CD1c-positive myeloid dendritic cell (primary cell): ENCODE results near the gene COL18A1.
"Not testable (repeated sequence)": the region's sequence is repeated elsewhere in the genome, so short reads cannot be mapped to it uniquely, and the experiment has no call there.

ENCODE experiments used
- DNase-seq: peaks from one replicate; pipeline ENCODE4 v3.0.0-alpha.2; 2016; ENCODE audit errors: extremely low spot score

The COL18A1 gene

DNA sequence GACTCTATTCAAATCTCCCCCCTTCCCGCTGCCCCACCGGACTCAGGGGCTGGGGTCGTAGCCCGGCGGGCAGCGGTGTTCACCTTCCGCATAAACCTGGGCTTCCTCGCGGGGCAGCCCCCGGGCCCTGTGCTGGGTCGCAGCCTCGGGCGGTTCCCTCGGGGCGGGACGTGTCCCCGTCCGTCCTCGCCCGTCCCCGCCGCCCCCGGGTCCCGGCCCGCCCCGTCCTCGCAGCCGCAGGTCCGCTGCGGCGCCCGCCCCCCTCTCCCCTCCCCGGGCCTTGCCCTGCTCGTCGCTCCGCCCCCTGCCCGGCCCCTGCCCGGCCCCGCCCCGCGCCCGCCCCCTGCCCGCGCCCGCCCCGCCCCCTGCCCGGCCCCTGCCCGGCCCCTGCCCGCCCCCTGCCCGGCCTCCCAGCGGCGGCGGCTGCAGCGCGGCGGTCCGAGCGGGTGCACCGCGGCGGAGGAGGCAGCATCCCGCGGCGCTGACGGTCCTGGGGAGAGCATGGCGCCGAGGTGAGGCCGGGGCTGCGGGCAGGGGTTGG is at the start of gene COL18A1:
COL18A1 (plus strand) TSS at position 436 of the 541 bp plus-strand sequence; CDS start at position 502, 66 bp downstream.
- peak; percentile 16 for DNase-seq

DNA sequence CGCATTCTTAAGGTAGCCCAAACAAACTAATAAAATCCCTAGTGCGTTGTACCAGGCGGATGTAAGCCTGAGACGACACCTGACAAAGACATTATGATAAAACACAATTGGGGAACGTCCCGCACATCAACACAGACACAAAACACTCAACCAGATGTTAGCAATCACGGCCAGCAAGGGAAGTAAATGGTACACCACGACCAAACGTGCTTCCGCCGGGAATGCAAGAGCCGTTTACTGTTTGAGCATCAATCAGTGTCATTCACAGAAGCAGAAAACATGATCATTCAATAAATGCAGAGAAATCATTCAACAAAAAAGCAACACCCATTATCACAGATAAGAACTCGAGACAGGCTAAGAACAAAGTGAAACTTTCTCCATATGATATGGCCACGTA is 49.4 kb upstream of the COL18A1 start:
- no peak for DNase-seq

DNA sequence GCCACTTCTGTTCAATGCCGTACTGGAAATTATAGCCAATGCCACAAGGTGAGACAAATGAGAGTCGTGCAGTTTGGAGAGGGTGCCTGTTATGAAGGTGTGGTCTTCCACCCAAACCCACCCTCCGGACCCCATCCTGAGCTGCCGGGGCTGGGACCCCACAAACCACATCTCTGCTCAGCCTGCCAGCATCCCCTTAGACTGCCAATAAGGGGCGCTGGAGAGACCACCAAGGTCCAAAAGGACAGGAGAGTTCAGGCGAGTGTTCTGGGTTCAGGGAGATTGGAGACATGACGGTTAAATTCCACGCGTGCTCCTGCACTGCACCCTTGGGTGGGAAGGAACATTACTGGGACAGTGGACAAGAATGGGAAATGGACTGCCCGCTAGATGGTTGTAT is 48.7 kb upstream of the COL18A1 start:
- DNase-seq = no peak

DNA sequence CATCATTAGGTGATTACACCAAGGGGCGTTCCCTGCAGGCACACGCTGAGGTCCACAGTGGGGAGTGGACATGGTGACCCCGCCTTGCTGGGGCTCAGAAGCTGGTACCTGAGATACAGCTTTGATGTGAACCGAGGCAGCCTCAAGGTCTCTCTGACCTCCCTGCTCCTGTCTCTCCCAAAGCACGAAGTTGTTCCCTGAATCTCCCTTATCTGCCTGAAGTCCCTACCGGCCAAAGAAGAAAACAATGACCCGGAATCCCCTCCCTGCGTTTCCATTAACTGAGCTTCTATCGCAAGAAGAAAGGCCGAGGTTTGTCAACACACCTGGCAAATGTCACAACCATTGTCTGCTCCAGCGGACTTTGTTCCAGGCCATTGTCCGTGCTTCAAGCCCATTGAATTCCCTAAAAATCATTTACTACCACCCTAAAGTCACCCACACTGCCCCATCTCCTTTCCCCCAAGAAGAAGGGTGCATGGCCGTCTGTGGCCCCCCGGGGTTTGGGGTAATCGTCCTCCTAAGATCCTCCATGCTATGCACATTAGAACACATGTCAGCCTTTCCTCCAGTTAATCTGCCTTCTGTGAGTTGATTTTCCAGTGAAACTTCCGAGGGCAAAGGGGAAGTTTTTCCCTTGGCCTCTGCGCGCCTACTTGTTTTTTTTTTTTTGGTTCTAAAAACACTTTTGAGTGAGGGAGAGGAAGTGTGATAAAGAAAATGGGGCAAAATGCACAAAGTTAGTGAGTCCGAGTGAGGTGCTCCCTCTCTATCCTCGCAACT is 48.1 kb upstream of the COL18A1 start:
- no peak for DNase-seq

DNA sequence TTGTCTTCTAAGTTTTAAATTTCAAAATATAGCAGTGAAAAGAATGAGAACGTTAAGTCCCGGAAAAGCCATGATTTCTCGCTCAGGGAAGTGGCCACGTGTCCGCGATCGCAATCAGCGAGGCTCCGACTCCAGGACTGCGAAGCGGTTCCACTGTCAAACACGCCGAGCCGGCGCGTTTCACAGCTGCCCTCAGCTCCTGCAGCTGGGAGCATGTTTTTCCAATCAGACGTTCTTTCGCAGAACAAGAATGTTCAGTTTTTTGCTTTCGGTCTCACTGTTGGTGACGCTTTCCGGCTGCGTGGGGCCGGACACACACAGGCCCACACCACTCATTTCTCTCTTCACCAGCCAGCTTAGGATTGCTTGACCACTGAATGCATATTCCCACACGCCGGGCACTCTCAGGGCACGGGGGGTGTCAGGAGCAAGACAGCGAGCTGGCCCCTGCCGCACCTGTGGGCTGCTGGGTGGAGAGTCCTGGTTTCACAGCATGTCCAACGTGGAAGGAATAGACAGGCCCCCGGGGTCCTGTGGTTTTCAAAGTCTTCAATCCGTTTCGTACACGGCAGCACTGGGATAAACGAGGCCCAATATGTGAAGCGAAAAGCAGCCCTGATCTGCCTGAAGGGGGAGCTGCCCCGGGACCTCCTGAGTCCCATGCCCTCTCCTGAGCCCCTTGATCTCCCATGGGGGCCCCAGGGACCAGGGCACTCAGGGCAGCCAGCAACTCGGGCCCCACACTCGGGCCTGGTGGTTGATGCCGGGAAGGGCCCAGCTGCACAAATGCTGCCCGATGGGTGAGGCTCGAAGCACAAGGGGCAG is 47.3 kb upstream of the COL18A1 start:
- no peak for DNase-seq

DNA sequence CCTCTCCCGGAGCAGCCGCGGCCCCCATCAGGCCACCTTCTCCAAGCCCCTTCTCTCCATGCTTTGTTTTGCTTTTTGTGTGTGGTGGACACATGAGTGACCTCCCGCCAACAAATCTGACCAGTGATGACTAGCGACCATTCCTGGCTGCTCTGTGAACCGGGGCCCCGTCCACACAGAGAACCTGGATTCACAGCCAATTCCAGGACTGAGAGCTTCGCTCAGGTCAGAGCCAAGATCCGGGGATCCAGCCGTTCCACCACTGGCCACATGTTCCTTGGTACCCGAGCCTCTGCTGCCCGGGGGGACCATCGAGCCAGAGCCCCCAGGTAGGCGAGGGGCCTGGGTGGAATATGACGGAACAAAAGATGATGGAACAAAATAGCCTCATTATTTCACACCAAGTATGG is 46.7 kb upstream of the COL18A1 start:
- no peak for DNase-seq

DNA sequence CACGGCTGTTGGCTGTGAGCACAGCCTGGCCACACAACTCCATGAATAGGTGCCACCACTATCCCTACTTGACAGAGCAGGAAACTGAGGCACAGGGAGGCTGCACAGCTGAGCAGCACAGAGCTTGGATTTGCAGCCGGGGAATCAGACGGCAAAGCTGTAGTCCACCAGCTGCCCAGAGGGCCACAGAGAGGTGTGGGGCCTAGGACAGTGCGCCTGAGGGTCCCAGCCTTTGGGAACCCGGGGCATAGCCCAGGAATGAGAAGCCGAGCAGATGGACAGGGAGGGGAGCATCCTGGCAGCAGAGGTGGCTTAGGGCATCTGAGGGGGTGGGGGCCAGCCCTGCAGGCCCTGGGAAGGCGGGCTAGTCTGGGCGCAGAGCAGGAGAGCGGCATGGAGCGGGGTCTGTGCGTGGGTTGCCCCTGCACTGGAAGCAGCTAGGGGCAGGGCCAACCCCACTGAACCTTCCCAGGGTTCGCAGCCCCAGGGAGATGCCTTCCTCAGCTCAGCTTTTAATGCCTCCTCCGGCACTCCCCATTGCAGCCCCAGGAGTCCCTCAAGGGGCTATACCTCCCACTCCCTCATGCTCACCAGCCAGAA is 46.2 kb upstream of the COL18A1 start:
- no peak for DNase-seq

DNA sequence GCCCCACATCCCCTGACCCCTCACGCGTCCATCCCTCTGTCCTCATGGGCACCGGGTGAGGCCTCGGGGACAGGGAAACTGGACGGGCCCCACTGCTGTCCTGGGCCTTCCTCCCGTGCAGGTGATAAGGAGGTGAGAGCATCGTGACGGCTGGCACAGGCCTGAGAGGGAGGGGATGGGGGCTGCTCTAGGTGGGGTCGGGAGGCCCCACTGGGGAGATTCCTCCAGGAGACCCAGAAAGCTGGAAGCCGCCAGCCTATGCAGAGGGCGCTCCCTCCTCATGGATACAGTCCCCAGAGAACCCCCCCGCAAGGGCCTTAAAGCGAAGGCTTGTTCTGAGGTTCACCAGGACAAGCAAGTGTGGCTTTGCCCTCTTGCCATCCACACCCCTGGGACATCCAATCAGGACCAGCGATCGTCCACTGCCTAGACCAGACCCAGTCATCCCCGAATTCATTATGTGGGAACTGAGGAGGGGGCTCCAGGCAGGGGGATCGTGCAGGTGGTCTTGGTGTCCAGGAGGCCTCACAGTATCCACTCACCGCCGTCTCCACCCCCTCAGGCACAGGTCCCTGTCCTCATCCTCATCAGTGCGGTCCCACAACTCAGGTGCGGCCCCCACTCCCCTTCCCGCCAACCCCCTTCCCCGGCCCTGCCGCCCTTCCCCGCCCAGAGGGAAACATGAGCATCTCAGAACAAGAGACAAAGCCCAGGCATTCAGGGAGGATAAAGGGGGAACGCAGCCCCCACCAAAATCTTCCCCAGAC is 45.3 kb upstream of the COL18A1 start:
- DNase-seq = no peak

DNA sequence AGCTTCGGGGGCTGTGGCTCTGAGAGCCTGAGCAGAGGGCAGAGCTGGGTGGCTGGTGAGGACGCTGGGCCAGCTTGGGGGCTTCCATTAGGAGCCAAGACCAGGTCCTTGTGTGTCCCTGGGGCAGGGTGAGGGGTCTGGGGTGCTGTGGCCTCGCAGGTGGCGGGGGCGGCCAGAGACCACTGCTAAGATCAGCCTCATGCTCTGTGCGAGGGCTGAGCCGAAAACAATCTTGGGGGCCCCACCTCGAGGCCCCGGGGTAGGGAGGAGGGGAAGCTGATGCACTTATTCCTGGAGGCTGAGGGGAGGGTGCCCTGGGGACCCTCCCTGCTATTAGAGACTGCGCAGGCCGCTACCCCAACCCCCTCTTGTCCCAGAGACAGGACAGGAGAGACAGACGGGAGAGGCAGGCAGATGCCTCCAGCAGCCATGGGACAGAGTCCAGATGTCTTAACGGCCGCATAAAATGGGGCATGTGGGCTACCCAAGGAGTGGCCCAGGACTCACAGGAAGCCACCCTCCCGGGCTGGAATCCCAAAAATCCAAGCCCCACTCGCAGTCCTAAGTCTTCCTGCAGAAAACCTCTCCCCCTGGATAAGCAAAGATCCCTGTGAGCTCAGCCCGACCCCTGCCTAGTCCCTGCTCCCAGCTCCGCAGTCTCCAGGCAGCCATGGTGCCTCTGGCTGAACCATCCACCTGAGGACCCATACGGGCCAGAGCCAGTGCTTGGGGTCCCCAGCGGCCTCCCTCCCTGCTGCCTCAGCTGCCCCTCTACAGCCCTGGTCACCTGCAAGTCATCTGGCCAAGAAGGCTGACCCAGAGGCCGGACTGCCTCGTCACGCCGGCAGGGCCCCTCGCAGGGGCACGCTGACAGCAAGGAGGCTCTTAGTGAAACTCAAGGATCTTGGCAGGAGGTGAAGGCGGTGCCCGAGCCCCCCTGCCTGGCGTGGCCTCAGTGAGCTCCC is 43.6 kb upstream of the COL18A1 start:
- DNase-seq = no peak

DNA sequence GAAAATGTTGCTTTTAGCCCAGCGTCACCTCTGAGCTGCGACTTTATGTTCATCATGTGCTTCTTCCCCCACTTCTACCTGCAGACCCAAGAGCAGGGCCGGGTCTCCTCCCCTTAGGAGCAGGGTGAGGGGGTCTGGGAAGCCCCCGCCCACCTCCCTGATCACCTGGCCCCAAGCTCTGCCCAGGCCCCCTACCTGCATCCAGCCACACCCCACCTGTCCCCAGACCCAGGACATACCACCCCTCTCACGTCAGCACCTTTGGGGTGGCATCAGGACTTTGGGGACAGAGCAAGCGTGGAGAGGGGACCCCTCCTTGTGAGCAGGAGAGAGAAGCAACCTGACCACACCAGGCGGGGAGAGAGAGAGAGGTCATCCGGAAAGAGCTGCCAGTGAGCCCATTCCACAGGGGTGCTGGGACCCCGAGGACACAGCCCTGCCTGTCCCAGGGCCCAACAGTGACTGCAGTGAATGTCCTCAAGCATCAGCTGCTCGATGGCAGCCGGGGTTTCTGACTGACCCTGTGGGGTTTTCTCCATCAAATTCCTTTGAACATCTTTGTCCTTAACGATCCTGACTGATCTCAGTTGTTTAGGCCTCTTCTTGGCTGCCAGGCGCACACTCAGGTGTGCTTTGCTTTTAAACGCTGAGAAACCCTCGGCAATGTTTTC is 42.8 kb upstream of the COL18A1 start:
- no peak for DNase-seq

DNA sequence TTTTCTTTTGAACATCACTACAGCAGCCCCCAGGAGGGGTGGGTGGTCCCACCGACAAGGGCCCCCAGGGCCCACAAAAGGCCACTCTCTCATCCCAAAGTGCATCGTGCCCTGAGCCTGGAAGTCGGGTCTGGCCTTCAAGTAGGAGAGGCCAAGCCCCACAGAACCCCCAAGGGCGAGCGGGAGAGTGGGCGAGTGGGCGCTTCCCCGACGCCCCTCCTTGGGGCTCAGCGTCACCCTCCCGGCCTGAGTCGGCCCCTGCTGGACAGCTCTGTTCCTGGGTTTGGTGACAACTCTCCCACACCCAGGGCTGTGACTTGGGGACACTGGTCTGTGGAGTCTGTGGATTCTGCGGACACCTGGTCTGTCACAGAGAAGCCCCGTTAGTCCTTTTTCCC is 42.2 kb upstream of the COL18A1 start:
- no peak for DNase-seq

DNA sequence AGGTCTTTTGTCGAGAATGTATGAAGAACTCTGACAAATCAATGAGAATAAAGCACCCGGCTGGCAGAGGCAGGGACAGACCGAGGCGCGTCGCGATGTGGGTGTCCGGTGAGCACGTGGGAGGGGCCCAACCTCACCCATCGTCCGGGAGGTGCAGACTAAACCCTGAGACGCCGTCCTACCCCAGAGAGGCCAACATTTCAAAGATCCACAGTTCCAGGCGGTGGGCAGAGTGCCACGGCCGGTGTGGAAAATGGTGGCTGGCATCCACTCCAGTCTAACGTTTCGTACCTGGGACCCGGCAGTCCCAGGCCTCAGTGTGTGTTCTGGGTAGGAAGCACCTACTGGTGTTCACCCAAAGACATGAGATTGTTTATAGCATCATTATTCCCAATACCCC is 41.7 kb upstream of the COL18A1 start:
- not testable (repeated sequence) for DNase-seq

DNA sequence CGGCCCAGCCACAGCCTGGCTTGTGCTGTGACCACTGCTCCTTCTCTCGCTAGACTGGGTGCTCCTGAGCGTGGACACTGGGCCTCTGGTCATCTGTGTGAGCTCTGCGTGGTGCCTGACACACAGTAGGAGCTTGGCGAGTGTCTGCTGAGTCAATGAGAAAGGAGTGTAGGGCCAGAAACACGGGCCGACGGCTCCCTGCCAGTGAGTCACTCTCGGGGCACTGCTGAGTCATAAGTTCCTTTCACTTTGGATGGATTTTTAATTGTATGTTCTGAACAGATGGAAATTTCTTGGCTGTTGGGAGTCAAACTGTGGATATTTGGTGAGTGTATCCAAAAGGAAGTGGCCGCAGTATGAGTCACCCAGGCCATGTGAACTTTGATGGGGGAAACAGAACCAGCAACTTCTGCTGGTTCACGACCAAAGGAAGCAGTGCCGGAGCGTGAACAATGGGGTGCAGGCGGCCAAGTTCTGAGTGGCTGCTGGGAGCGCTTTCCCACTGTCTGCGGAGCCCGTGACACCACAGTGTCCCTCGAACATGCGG is 41.0 kb upstream of the COL18A1 start:
- peak; percentile 71 for DNase-seq

DNA sequence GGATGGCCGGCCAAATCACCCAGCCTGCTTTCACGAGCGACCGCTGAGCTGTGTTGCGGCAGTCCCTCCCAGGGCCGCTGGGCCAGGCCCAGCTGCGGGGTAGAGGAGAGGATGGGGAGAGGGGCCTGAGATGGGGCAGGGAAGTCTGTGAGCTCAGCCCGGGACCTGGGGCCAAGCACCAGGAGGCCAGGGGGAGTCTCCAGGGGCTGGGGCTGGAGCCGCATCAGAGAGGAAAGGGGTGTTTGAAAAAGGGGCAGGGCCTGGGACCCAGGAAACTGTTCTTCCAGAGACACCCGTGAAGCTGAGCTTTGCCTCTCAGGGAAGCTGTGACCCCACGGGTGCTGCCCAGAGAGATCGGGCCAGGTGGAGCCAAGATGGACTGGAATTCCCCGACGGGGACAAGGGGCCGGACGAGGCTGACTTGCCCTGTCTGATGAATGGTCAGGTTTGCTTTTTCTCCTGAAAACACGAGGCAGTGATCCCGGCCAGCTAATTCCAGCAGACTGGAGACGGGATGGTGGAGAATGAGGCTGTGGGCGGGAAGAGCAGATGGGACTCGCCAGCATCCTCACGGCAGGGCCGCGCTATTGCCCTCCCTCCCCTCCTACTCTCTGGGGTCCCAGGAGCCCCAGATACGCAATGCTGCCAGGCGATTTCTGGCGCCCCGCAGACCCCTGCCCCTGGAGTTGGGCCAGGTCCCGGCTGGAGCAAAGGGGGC is 40.3 kb upstream of the COL18A1 start:
- DNase-seq = no peak

DNA sequence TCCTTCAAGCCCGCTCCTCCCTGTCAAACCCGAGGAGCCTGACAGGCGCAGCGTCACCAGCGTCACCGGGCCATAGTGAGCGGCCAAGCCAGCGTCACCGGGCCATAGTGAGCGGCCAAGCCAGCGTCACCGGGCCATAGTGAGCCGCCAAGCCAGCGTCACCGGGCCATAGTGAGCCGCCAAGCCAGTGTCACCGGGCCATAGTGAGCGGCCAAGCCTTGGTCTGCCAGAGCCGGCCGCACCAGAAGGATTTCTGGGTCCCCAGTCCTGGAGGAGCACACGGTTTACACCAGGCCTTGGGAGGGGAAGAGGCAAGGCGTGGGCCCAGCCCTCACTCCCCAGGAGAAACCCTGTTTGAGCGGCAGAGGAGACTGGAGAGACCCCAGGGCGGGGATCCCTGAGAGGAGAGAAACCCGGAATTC is 39.8 kb upstream of the COL18A1 start:
- no peak for DNase-seq

DNA sequence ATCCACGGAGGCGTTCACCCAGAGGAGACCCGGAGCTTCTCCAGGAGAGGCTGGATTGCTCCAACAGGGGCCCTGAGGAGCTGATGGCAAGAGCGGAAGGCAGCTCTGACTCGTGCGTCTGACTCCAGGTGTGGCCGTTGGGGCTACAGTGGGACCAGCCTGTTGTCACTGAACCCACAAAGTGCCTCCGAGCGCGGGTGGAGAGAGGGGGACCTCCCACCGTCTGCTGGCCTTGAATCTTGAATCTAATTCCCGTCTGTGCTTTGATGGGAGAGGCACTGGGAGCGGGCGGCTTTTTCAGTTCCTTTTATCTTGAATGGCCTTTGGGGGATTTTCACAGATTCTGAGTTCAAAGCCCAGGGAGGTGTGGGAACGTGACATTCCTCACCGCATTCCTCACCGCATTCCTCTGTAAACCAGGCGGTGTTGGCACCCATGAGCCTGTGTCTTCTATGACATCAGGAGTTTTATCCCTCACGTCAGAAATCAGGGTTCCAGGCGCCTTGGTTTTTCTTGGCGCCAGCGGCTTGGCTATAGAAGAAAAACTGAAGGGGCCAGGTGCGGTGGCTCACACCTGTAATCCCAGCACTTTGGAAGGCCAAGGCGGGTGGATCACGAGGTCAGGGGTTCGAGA is 39.2 kb upstream of the COL18A1 start:
- DNase-seq = no peak

DNA sequence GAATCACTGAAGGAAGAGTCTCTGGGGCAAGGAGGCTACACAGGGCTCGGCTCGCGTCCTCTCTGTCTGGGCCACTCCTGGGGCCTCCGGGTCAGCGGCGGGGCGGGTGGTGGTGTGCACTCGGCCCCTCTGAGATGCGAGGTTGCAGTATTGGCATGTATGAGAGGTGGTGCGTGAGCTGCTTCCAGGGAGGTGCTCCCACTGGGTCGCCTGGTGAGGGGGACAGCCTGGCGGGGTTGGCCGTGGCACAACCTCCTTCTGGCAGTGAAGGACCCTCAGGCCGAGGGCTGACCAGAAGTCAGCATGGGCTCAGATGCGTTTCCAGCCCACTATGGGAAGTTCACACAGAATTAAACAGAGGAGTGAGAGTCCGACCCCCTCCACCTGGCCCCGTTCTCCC is 38.5 kb upstream of the COL18A1 start:
- DNase-seq = no peak

DNA sequence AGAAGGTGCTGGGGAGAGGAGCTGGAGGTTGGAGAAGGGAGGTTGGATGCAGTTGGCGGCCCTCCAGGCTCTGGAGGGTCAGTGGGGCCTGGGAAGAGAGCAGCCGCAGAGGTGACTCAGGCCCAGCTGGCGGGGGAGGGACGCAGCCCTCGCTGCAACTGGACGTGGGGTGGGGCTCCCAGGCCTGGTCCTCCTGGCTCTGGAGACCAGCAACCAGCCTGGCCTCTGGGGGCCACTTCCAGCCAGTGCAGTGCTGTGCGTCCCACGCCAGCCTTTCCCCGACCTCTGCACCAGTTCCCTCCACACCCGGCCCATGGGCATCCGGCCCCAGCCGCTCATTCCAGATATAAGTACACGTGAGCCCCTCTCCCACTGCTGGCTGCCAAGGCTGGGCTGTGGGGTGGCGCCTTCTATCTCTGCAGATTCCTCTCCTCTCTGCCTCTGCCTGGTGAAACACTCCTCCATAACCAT is 38.0 kb upstream of the COL18A1 start:
- no peak for DNase-seq
